Activated T-cell treated with anti-CD3 and anti-CD28 coated beads, Interleukin-2, amount 50 U/mL, for 72 hours (primary cell): ENCODE results near the gene UBE2U. TPM values are rescaled to one million over a fixed set of nuclear protein-coding genes. Genes with fewer than 3 reads are reported as not detected.
"Not testable (repeated sequence)": the region's sequence is repeated elsewhere in the genome, so short reads cannot be mapped to it uniquely, and the experiment has no call there.

Experiments
- ATAC-seq, 2 donors: fragments of 150-1000 bp; cut with Tn5 transposase; replicated peaks in 1 of 2; 2 replicates each; pipeline ENCODE4 v1.10.0; 2021; ENCODE audit warnings: moderate library complexity in 2 of 2, mild to moderate bottlenecking in 1 of 2
- DNase-seq, 2 donors: peaks; one replicate each; pipeline ENCODE4 v3.0.0; 2021 to 2022; ENCODE audit warnings: mixed read lengths in 1 of 2
- H3K27ac Mint-ChIP-seq: one replicate; pipeline ENCODE4 v1.8.0; 2022; ENCODE audit warnings: mild to moderate bottlenecking, moderate library complexity, mixed read lengths
- H3K27me3 Mint-ChIP-seq: one replicate; pipeline ENCODE4 v1.8.0; 2022; ENCODE audit warnings: low read depth, mixed read lengths
- H3K36me3 Mint-ChIP-seq, 2 donors: one replicate each; pipeline ENCODE4 v1.8.0; 2022; ENCODE audit warnings: mixed read lengths in 2 of 2, mild to moderate bottlenecking in 1 of 2; ENCODE audit not compliant: insufficient read depth in 2 of 2
- H3K4me1 Mint-ChIP-seq: one replicate; pipeline ENCODE4 v1.8.0; 2022; ENCODE audit warnings: low read depth, mixed read lengths
- H3K4me3 Mint-ChIP-seq, 2 donors: one replicate each; pipeline ENCODE4 v1.8.0; 2022; ENCODE audit warnings: mild to moderate bottlenecking in 2 of 2, mixed read lengths in 2 of 2, moderate library complexity in 2 of 2
- H3K9me3 Mint-ChIP-seq, 2 donors: one replicate each; pipeline ENCODE4 v1.8.0; 2022; ENCODE audit warnings: mixed read lengths in 2 of 2
- total RNA-seq, 2 donors: library from RNA; stranded (reverse); gene quantifications; one replicate each; pipeline ENCODE4 v1.2.3, GENCODE V29; 2022

The UBE2U gene
- total RNA-seq, 2 donors from 2014 or later, result not detected

GRCh38 chr1:64231654-64232053 is 28.2 kb downstream of the UBE2U start:
- Mint-ChIP-seq H3K9me3 (no peaks in the 10 kb centered on the region), H3K27me3 (peaks cover 34% of the 10 kb centered on the region), H3K27ac (no peak overlapping the region), H3K4me1 (no peaks in the 10 kb centered on the region), H3K4me3 (no peak overlapping the region), H3K36me3 (no peaks in the 10 kb centered on the region)
- ATAC-seq (no peak), DNase-seq (no peak)

GRCh38 chr1:64234714-64235113 is 31.3 kb downstream of the UBE2U start:
- DNase-seq (no peak), ATAC-seq (no peak)
- no peaks in the 10 kb centered on the region for H3K4me1 Mint-ChIP-seq
- no peaks in the 10 kb centered on the region for H3K9me3 Mint-ChIP-seq
- no peaks in the 10 kb centered on the region for H3K36me3 Mint-ChIP-seq
- no peak overlapping the region for H3K27ac Mint-ChIP-seq
- peaks cover 25% of the 10 kb centered on the region for H3K27me3 Mint-ChIP-seq
- no peak overlapping the region for H3K4me3 Mint-ChIP-seq

- Mint-ChIP-seq H3K27ac (no peak overlapping the region), H3K27me3 (peaks cover 20% of the 10 kb centered on the region), H3K36me3 (no peaks in the 10 kb centered on the region), H3K4me3 (no peak overlapping the region), H3K9me3 (no peaks in the 10 kb centered on the region), H3K4me1 (no peaks in the 10 kb centered on the region)
- no peak for ATAC-seq
- DNase-seq, result no peak
These were observed 31.8 kb downstream of the UBE2U start for GRCh38 chr1:64235181-64235580.

- Mint-ChIP-seq H3K27me3 (peaks cover 13% of the 10 kb centered on the region), H3K36me3 (no peaks in the 10 kb centered on the region), H3K4me1 (no peaks in the 10 kb centered on the region), H3K4me3 (no peak overlapping the region), H3K27ac (no peak overlapping the region), H3K9me3 (no peaks in the 10 kb centered on the region)
- DNase-seq (no peak), ATAC-seq (no peak)
These were observed 32.5 kb downstream of the UBE2U start for GRCh38 chr1:64235910-64236309.

GRCh38 chr1:64236541-64236954 is 33.1 kb downstream of the UBE2U start:
- H3K4me3 Mint-ChIP-seq, result no peak overlapping the region
- ATAC-seq, result no peak
- no peak overlapping the region for H3K27ac Mint-ChIP-seq
- H3K9me3 Mint-ChIP-seq, result no peaks in the 10 kb centered on the region
- DNase-seq, result no peak
- no peaks in the 10 kb centered on the region for H3K4me1 Mint-ChIP-seq
- H3K27me3 Mint-ChIP-seq, result peaks cover 9% of the 10 kb centered on the region
- H3K36me3 Mint-ChIP-seq, result no peaks in the 10 kb centered on the region

GRCh38 chr1:64239519-64239918 is 36.1 kb downstream of the UBE2U start:
- not testable (repeated sequence) for H3K27me3 Mint-ChIP-seq, H3K36me3 Mint-ChIP-seq, ATAC-seq, DNase-seq, H3K4me3 Mint-ChIP-seq, H3K9me3 Mint-ChIP-seq, H3K27ac Mint-ChIP-seq
- H3K4me1 Mint-ChIP-seq, result peaks cover 11% of the 10 kb centered on the region

GRCh38 chr1:64240206-64240605 is 36.8 kb downstream of the UBE2U start:
- Mint-ChIP-seq H3K9me3 (no peaks in the 10 kb centered on the region), H3K4me3 (no peak overlapping the region), H3K27ac (no peak overlapping the region), H3K27me3 (no peaks in the 10 kb centered on the region), H3K4me1 (peaks cover 11% of the 10 kb centered on the region), H3K36me3 (no peaks in the 10 kb centered on the region)
- no peak for ATAC-seq
- no peak for DNase-seq

- no peak for DNase-seq
These were observed 37.6 kb downstream of the UBE2U start for GRCh38 chr1:64241069-64241468.

GRCh38 chr1:64242895-64243756 is 39.7 kb downstream of the UBE2U start:
- peak overlapping the region; percentile 19 to 56 for H3K4me3 Mint-ChIP-seq
- H3K36me3 Mint-ChIP-seq, result no peaks in the 10 kb centered on the region
- DNase-seq, result no peak

More at GRCh38 chr1:64241069-64241468, 37.6 kb downstream of the UBE2U start:
- H3K4me1 Mint-ChIP-seq, result peaks cover 18% of the 10 kb centered on the region
- H3K27me3 Mint-ChIP-seq, result no peaks in the 10 kb centered on the region
- no peak for ATAC-seq
- no peaks in the 10 kb centered on the region for H3K9me3 Mint-ChIP-seq
- no peaks in the 10 kb centered on the region for H3K36me3 Mint-ChIP-seq
- H3K4me3 Mint-ChIP-seq, result no peak overlapping the region
- H3K27ac Mint-ChIP-seq, result no peak overlapping the region

GRCh38 chr1:64243757-64244080 is 40.3 kb downstream of the UBE2U start:
- H3K27me3 Mint-ChIP-seq, result peaks cover 15% of the 10 kb centered on the region
- DNase-seq (no peak), ATAC-seq (no peak)
- H3K4me3 Mint-ChIP-seq, result peak overlapping the region; percentile 19 to 56
- no peaks in the 10 kb centered on the region for H3K9me3 Mint-ChIP-seq
- H3K36me3 Mint-ChIP-seq, result no peaks in the 10 kb centered on the region
- peaks cover 18% of the 10 kb centered on the region for H3K4me1 Mint-ChIP-seq
- no peak overlapping the region for H3K27ac Mint-ChIP-seq

More at GRCh38 chr1:64242895-64243756, 39.7 kb downstream of the UBE2U start:
- peaks cover 18% of the 10 kb centered on the region for H3K4me1 Mint-ChIP-seq
- no peaks in the 10 kb centered on the region for H3K9me3 Mint-ChIP-seq
- no peak for ATAC-seq
- peaks cover 12% of the 10 kb centered on the region for H3K27me3 Mint-ChIP-seq
- no peak overlapping the region for H3K27ac Mint-ChIP-seq

- no peak overlapping the region for H3K27ac Mint-ChIP-seq
- H3K36me3 Mint-ChIP-seq, result no peaks in the 10 kb centered on the region
- peaks cover 18% of the 10 kb centered on the region for H3K4me1 Mint-ChIP-seq
- H3K4me3 Mint-ChIP-seq, result peak overlapping the region; percentile 53 to 69
- ATAC-seq (no peak), DNase-seq (no peak)
- H3K9me3 Mint-ChIP-seq, result no peaks in the 10 kb centered on the region
- H3K27me3 Mint-ChIP-seq, result peaks cover 31% of the 10 kb centered on the region
These were observed 42.1 kb downstream of the UBE2U start for GRCh38 chr1:64245495-64245894.

- no peak overlapping the region for H3K4me3 Mint-ChIP-seq
- no peaks in the 10 kb centered on the region for H3K9me3 Mint-ChIP-seq
- DNase-seq (no peak), ATAC-seq (no peak)
- H3K4me1 Mint-ChIP-seq, result peaks cover 18% of the 10 kb centered on the region
- peaks cover 31% of the 10 kb centered on the region for H3K27me3 Mint-ChIP-seq
- H3K36me3 Mint-ChIP-seq, result no peaks in the 10 kb centered on the region
- no peak overlapping the region for H3K27ac Mint-ChIP-seq
These were observed 43.0 kb downstream of the UBE2U start for GRCh38 chr1:64246294-64246917.

- Mint-ChIP-seq H3K27ac (no peak overlapping the region), H3K27me3 (peaks cover 31% of the 10 kb centered on the region), H3K9me3 (peaks cover 0 to 3% of the 10 kb centered on the region in 2 donors), H3K4me3 (no peak overlapping the region), H3K4me1 (peaks cover 16% of the 10 kb centered on the region), H3K36me3 (no peaks in the 10 kb centered on the region)
- ATAC-seq (no peak), DNase-seq (no peak)
These were observed 44.6 kb downstream of the UBE2U start for GRCh38 chr1:64248065-64248464.
